Tibial nerve (tissue), 4 donors: ENCODE results near the gene ZMAT3. TPM values are rescaled to one million over a fixed set of nuclear protein-coding genes. Genes with fewer than 3 reads are reported as not detected.
A peak's percentile ranks its signal among the peaks of the same experiment; 100 is the strongest.

Experiments used
- DNase-seq, 2 donors: peaks; one replicate each; pipeline ENCODE4 v3.0.0-alpha.2; 2019; ENCODE audit warnings: low spot score in 2 of 2
- H3K27ac ChIP-seq, 4 donors: fragments of 200-600 bp; sonication (generic) in 3 of 4; one replicate each; pipeline ENCODE4 v1.5.1; 2017 to 2019; ENCODE audit warnings: mild to moderate bottlenecking in 1 of 4
- H3K27me3 ChIP-seq, 2 donors: fragments of 200-600 bp; sonication (generic) in 1 of 2; one replicate each; pipeline versions ENCODE4 v1.5.1 to v1.6.0; 2017 to 2019
- H3K36me3 ChIP-seq, 3 donors: fragments of 200-600 bp; sonication (generic); one replicate each; pipeline ENCODE4 v1.5.1; 2018 to 2019
- H3K4me1 ChIP-seq, 4 donors: fragments of 200-600 bp; sonication (generic) in 3 of 4; one replicate each; pipeline ENCODE4 v1.5.1; 2017 to 2019
- H3K4me3 ChIP-seq, 4 donors: fragments of 200-600 bp; sonication (generic) in 3 of 4; one replicate each; pipeline ENCODE4 v1.5.1; 2017 to 2019; ENCODE audit warnings: mild to moderate bottlenecking in 1 of 4, moderate library complexity in 1 of 4
- H3K9me3 ChIP-seq, 4 donors: fragments of 200-600 bp; sonication (generic) in 3 of 4; one replicate each; pipeline ENCODE4 v1.5.1; 2017 to 2019
- EP300 ChIP-seq, 2 donors: sonication (generic); formaldehyde crosslinking; IDR thresholded peaks; one replicate each; pipeline ENCODE4 v1.6.1; 2017; ENCODE audit warnings: antibody characterized with exemption in 2 of 2, mild to moderate bottlenecking in 1 of 2
- POLR2A ChIP-seq, 2 donors: fragments of 450-650 bp; IDR thresholded peaks; one replicate each; pipeline ENCODE4 v1.6.1; 2017; ENCODE audit warnings: antibody characterized with exemption in 2 of 2, mild to moderate bottlenecking in 2 of 2, moderate library complexity in 2 of 2
- WGBS, 2 donors: methylation state at CpG; one replicate each; pipeline ENCODE4 v1.1.5; 2018; 5-methylcytosine and 5-hydroxymethylcytosine counted together
- total RNA-seq, 4 donors: library from RNA; depleted of rRNA; stranded (reverse); fragments of >200 nt; gene quantifications; one replicate each; pipeline ENCODE4 v1.1.0, GENCODE V29; 2016
- TF ChIP-seq, protein P1 (sequence below), 5 experiments: fragments of 200-600 bp in 3 of 5; fragments of 450-650 bp in 2 of 5; sonication (generic) in 3 of 5; IDR thresholded peaks; one replicate each; pipeline ENCODE4 v1.5.1; 2016 to 2019; ENCODE audit warnings: antibody characterized with exemption in 5 of 5, mild to moderate bottlenecking in 3 of 5, moderate library complexity in 2 of 5

ZMAT3 gene
- total RNA-seq, 4 donors from 2014 or later: 15.6 to 19.0 (median 16.7) TPM

DNA sequence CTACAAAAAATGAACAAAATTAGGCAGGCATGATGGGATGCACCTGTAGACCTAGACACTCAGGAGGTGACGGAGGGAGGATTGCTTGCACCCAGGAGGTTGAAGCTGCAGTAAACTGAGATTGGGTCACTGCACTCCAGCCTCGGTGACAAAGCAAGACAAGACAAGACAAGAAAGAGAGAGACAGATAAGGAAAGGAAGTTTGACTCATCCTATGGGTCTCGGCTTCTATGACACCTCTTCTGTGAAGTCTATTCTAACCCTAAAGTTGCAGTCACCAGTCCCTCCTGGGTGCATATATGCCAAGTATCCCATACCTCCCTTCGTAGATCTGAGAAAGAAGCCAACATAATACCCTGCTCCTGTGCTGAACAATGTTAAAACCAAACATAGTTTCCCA lies 7.9 kb upstream of the ZMAT3 start:
- Histone ChIP-seq H3K27ac (no peak overlapping the region), H3K4me3 (no peak overlapping the region), H3K9me3 (no peaks in the 10 kb centered on the region), H3K36me3 (no peaks in the 10 kb centered on the region), H3K27me3 (no peaks in the 10 kb centered on the region), H3K4me1 (no peaks in the 10 kb centered on the region)
- no peak for TF ChIP-seq EP300 (IDR thresholded peaks at IDR 0.05)
- TF ChIP-seq, protein P1, sequence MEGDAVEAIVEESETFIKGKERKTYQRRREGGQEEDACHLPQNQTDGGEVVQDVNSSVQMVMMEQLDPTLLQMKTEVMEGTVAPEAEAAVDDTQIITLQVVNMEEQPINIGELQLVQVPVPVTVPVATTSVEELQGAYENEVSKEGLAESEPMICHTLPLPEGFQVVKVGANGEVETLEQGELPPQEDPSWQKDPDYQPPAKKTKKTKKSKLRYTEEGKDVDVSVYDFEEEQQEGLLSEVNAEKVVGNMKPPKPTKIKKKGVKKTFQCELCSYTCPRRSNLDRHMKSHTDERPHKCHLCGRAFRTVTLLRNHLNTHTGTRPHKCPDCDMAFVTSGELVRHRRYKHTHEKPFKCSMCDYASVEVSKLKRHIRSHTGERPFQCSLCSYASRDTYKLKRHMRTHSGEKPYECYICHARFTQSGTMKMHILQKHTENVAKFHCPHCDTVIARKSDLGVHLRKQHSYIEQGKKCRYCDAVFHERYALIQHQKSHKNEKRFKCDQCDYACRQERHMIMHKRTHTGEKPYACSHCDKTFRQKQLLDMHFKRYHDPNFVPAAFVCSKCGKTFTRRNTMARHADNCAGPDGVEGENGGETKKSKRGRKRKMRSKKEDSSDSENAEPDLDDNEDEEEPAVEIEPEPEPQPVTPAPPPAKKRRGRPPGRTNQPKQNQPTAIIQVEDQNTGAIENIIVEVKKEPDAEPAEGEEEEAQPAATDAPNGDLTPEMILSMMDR (IDR thresholded peaks at IDR 0.05): no peak
- TF ChIP-seq POLR2A (IDR thresholded peaks at IDR 0.05): no peak
- DNase-seq: no peak
- 89 to 95% methylated on average over 4 of the region's 4 CpGs for WGBS, 2 donors

GRCh38 chr3:179076243-179077027 lies 4.8 kb upstream of the ZMAT3 start:
- Histone ChIP-seq H3K4me3 (no peak overlapping the region), H3K36me3 (no peaks in the 10 kb centered on the region), H3K9me3 (no peaks in the 10 kb centered on the region), H3K27me3 (no peaks in the 10 kb centered on the region), H3K4me1 (peaks cover 0 to 3% (median 0%) of the 10 kb centered on the region in 4 donors), H3K27ac (no peak overlapping the region)
- TF ChIP-seq POLR2A (IDR thresholded peaks at IDR 0.05): no peak
- TF ChIP-seq EP300 (IDR thresholded peaks at IDR 0.05): no peak
- TF ChIP-seq, protein P1 (IDR thresholded peaks at IDR 0.05): no peak
- WGBS, 2 donors: 83 to 86% methylated on average over 4 of the region's 4 CpGs
- DNase-seq: no peak

GRCh38 chr3:179074656-179075055 lies 3.0 kb upstream of the ZMAT3 start:
- Histone ChIP-seq H3K4me3 (no peak overlapping the region), H3K27ac (no peak overlapping the region), H3K36me3 (no peaks in the 10 kb centered on the region), H3K4me1 (peaks cover 0 to 16% (median 3%) of the 10 kb centered on the region in 4 donors), H3K9me3 (no peaks in the 10 kb centered on the region), H3K27me3 (no peaks in the 10 kb centered on the region)
- no peak for TF ChIP-seq EP300 (IDR thresholded peaks at IDR 0.05)
- TF ChIP-seq, protein P1 (IDR thresholded peaks at IDR 0.05): no peak
- TF ChIP-seq POLR2A (IDR thresholded peaks at IDR 0.05): no peak
- WGBS, 2 donors: 69 to 78% methylated on average over 3 of the region's 3 CpGs
- no peak for DNase-seq

- no peaks in the 10 kb centered on the region for H3K27me3 ChIP-seq
- H3K36me3 ChIP-seq: no peaks in the 10 kb centered on the region
- peaks cover 0 to 24% (median 6%) of the 10 kb centered on the region in 4 donors for H3K4me1 ChIP-seq
- H3K9me3 ChIP-seq: no peaks in the 10 kb centered on the region
- DNase-seq: no peak
- WGBS, 2 donors: 81% methylated on average over 2 of the region's 2 CpGs
- H3K27ac ChIP-seq: no peak overlapping the region
- no peak for TF ChIP-seq POLR2A (IDR thresholded peaks at IDR 0.05)
- no peak for TF ChIP-seq EP300 (IDR thresholded peaks at IDR 0.05)
- TF ChIP-seq, protein P1 (IDR thresholded peaks at IDR 0.05): no peak
- no peak overlapping the region for H3K4me3 ChIP-seq
These were observed 2.2 kb upstream of the ZMAT3 start for GRCh38 chr3:179073816-179074215.

GRCh38 chr3:179072100-179072438 lies 460 bp upstream of the ZMAT3 start:
- 3 to 4% methylated on average over 7 of the region's 7 CpGs for WGBS, 2 donors
- H3K4me3 ChIP-seq: peak overlapping the region; percentile 76 to 84 (median 79)
- peaks cover 0 to 6% (median 0%) of the 10 kb centered on the region in 3 donors for H3K36me3 ChIP-seq
- TF ChIP-seq, protein P1 (IDR thresholded peaks at IDR 0.05): no peak
- TF ChIP-seq POLR2A (IDR thresholded peaks at IDR 0.05) (no peak), EP300 (IDR thresholded peaks at IDR 0.05) (no peak)
- H3K27ac ChIP-seq: peak overlapping the region; percentile 68 to 88 (median 86)
- no peaks in the 10 kb centered on the region for H3K9me3 ChIP-seq
- peak in 1 of 2 donors; percentile 7 for DNase-seq
- H3K4me1 ChIP-seq: peaks cover 0 to 32% (median 6%) of the 10 kb centered on the region in 4 donors
- no peaks in the 10 kb centered on the region for H3K27me3 ChIP-seq
